Mammary epithelial cell (primary cell): ENCODE data around the gene CAPG.

Source experiments
- EZH2 ChIP-seq: IDR thresholded peaks from 2 replicates; pipeline ENCODE4 v1.6.1; 2012; ENCODE audit warnings: low read length, inconsistent platforms, borderline replicate concordance
- TF ChIP-seq, protein P1 (sequence below), 2 donors: IDR thresholded peaks in 1 of 2; conservative IDR thresholded peaks in 1 of 2; 2 replicates each; pipeline ENCODE4 v1.5.1; 2011 to 2012; ENCODE audit warnings: inconsistent platforms in 2 of 2, low read length in 2 of 2, mild to moderate bottlenecking in 2 of 2, control low read depth in 1 of 2, low read depth in 1 of 2; ENCODE audit not compliant: insufficient read depth in 1 of 2; ENCODE audit errors: extremely low read depth in 1 of 2

DNA sequence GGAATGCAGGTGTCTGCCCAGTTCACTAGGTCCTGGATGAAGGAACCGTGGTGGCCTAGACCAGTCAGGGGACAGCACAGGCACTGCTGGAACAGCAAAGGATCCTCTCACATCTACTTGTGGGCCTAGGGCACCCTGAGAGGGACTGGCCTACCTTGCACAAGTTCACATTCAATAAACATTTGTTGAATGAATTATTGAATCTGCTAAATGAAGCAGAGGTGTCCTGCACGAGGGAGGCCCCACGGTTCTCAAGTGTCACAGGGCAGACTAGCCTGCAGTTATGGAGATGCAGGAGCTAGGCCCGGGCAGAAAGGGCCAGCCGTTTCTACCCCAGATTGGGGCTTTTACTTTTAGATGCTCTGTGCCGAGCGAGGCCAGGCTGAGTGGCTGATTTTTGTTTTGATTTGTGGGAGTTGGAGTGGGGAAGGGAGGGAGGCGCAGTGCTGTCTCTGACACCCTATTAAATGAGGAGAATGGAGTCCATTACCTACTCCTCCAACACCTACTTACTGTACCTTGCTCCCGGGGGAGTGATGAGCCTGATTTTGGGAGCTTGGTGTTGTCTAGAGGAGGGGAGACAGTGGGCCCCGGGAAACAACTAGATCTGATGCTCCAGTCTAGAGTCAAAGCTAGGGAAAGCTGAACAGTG lies 26.8 kb upstream of the CAPG start:
- TF ChIP-seq, protein P1, sequence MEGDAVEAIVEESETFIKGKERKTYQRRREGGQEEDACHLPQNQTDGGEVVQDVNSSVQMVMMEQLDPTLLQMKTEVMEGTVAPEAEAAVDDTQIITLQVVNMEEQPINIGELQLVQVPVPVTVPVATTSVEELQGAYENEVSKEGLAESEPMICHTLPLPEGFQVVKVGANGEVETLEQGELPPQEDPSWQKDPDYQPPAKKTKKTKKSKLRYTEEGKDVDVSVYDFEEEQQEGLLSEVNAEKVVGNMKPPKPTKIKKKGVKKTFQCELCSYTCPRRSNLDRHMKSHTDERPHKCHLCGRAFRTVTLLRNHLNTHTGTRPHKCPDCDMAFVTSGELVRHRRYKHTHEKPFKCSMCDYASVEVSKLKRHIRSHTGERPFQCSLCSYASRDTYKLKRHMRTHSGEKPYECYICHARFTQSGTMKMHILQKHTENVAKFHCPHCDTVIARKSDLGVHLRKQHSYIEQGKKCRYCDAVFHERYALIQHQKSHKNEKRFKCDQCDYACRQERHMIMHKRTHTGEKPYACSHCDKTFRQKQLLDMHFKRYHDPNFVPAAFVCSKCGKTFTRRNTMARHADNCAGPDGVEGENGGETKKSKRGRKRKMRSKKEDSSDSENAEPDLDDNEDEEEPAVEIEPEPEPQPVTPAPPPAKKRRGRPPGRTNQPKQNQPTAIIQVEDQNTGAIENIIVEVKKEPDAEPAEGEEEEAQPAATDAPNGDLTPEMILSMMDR (conservative IDR thresholded peaks at IDR 0.05 in 1 of 2, IDR thresholded peaks at IDR 0.05 in 1 of 2; ENCODE audit: extremely low read depth in 1 of 2, insufficient read depth in 1 of 2, low read depth in 1 of 2, low read length in 2 of 2): no peak
- TF ChIP-seq EZH2: no peak
